ENCODE measurements around the gene DMRT2. TPM values are rescaled to one million over a fixed set of nuclear protein-coding genes. Genes with fewer than 3 reads are reported as not detected.

DMRT2 gene
- under 1 TPM in 1 of 4 donors, not detected in 3; 0.45 TPM for total RNA-seq

- H3K27me3 ChIP-seq, result peaks cover 72% of the 10 kb centered on the region
- H3K36me3 ChIP-seq, result no peaks in the 10 kb centered on the region
- no peak within 1 kb of the TSS for H3K27ac ChIP-seq
- no peaks in the 10 kb centered on the region for H3K9me3 ChIP-seq
- H3K4me1 ChIP-seq, result peaks cover 29 to 56% of the 10 kb centered on the region in 2 donors
- intact Hi-C loops (cut with DNase I), result no loop called here
- DNase-seq, result peak; percentile 90 to 91
- TF ChIP-seq CTCF (IDR thresholded peaks at IDR 0.05) (no peak), POLR2A (IDR thresholded peaks at IDR 0.05) (peak in 1 of 2 donors; percentile 54)
- peak within 1 kb of the TSS in 1 of 3 donors; percentile 13 for H3K4me3 ChIP-seq (replicated peaks in 1 of 3)
- 5 to 12% methylated on average over 20 to 31 of the region's 48 CpGs for WGBS, 2 donors
Observed at GRCh38 chr9:1050125-1050895, at the start of gene DMRT2. Gene DMRT2, plus strand, starts transcription at chr9:1050357. Its CDS starts 1,257 bp downstream, at chr9:1051614.

- intact Hi-C loops (cut with DNase I), result loop anchor here (10.0 kb wide), 1 partner anchor 617 kb away; no protein-coding TSS in a partner anchor
- no peak for DNase-seq
- no peaks in the 10 kb centered on the region for H3K9me3 ChIP-seq
- WGBS, 2 donors, result 90 to 91% methylated on average over 4 of the region's 4 CpGs
- H3K4me3 ChIP-seq (replicated peaks in 1 of 3), result no peak overlapping the region
- TF ChIP-seq CTCF (IDR thresholded peaks at IDR 0.05), result no peak
- no peak for TF ChIP-seq POLR2A (IDR thresholded peaks at IDR 0.05)
- peak overlapping the region in 2 of 3 donors; percentile 93 to 96 for H3K27ac ChIP-seq
- peaks cover 29 to 51% of the 10 kb centered on the region in 2 donors for H3K4me1 ChIP-seq
- H3K27me3 ChIP-seq, result no peaks in the 10 kb centered on the region
- no peaks in the 10 kb centered on the region for H3K36me3 ChIP-seq
Observed at GRCh38 chr9:1001838-1002237, 48.3 kb upstream of the DMRT2 start.

GRCh38 chr9:1002678-1003077, 47.5 kb upstream of the DMRT2 start:
- intact Hi-C loops (cut with DNase I), result loop anchor here (10.0 kb wide), 1 partner anchor 618 kb away; no protein-coding TSS in a partner anchor
- 86 to 95% methylated on average over 2 of the region's 2 CpGs for WGBS, 2 donors
- no peak for TF ChIP-seq CTCF (IDR thresholded peaks at IDR 0.05)
- TF ChIP-seq POLR2A (IDR thresholded peaks at IDR 0.05), result no peak

GRCh38 chr9:1005043-1005667, 45.0 kb upstream of the DMRT2 start:
- H3K9me3 ChIP-seq, result no peaks in the 10 kb centered on the region
- no peaks in the 10 kb centered on the region for H3K36me3 ChIP-seq
- peaks cover 20 to 38% of the 10 kb centered on the region in 2 donors for H3K4me1 ChIP-seq
- 59 to 70% methylated on average over 10 of the region's 10 CpGs for WGBS, 2 donors
- DNase-seq, result peak; percentile 20 to 52
- intact Hi-C loops (cut with DNase I), result loop anchor here (2.0 to 10.0 kb wide), 2 partner anchors 112 to 620 kb away; no protein-coding TSS in a partner anchor
- TF ChIP-seq POLR2A (IDR thresholded peaks at IDR 0.05) (no peak), CTCF (IDR thresholded peaks at IDR 0.05) (peak in 5 of 6 experiments; percentile 36 to 80 (median 71))
- no peaks in the 10 kb centered on the region for H3K27me3 ChIP-seq
- H3K27ac ChIP-seq, result no peak overlapping the region
- H3K4me3 ChIP-seq (replicated peaks in 1 of 3), result no peak overlapping the region

More at GRCh38 chr9:1002678-1003077, 47.5 kb upstream of the DMRT2 start:
- no peak for DNase-seq
- no peak overlapping the region for H3K4me3 ChIP-seq (replicated peaks in 1 of 3)
- H3K36me3 ChIP-seq, result no peaks in the 10 kb centered on the region
- peak overlapping the region in 2 of 3 donors; percentile 93 to 96 for H3K27ac ChIP-seq
- H3K27me3 ChIP-seq, result no peaks in the 10 kb centered on the region
- peaks cover 29 to 51% of the 10 kb centered on the region in 2 donors for H3K4me1 ChIP-seq
- no peaks in the 10 kb centered on the region for H3K9me3 ChIP-seq

All from thyroid gland (tissue), 4 donors.